Parathyroid adenoma (tissue), 2 donors: ENCODE results near the gene ZNF557.

ENCODE experiments used
- H2AFZ ChIP-seq: fragments of 300-600 bp; sonication (generic); one replicate; pipeline ENCODE4 v1.7.0; 2017; ENCODE audit warnings: antibody characterized with exemption, mild to moderate bottlenecking
- H3K27ac ChIP-seq: fragments of 300-600 bp; sonication (generic); one replicate; pipeline ENCODE4 v1.7.0; 2017
- H3K27me3 ChIP-seq: fragments of 300-600 bp; sonication (generic); one replicate; pipeline ENCODE4 v1.7.0; 2017; ENCODE audit warnings: low read length; ENCODE audit not compliant: control insufficient read depth, insufficient read depth
- H3K36me3 ChIP-seq: fragments of 300-600 bp; sonication (generic); one replicate; pipeline ENCODE4 v1.7.0; 2017; ENCODE audit warnings: low read length; ENCODE audit not compliant: control insufficient read depth, insufficient read depth
- H3K4me1 ChIP-seq: fragments of 300-600 bp; sonication (generic); one replicate; pipeline ENCODE4 v1.7.0; 2017; ENCODE audit warnings: control low read depth
- H3K4me2 ChIP-seq: fragments of 300-600 bp; sonication (generic); one replicate; pipeline ENCODE4 v1.7.0; 2017; ENCODE audit warnings: low read length
- H3K4me3 ChIP-seq: fragments of 300-600 bp; sonication (generic); one replicate; pipeline ENCODE4 v1.7.0; 2017; ENCODE audit warnings: low read depth, low read length
- H3K79me2 ChIP-seq: fragments of 300-600 bp; sonication (generic); one replicate; pipeline ENCODE4 v1.7.0; 2017; ENCODE audit warnings: control low read depth
- H3K9ac ChIP-seq: fragments of 300-600 bp; sonication (generic); one replicate; pipeline ENCODE4 v1.7.0; 2017; ENCODE audit warnings: mild to moderate bottlenecking
- H3K9me3 ChIP-seq: fragments of 300-600 bp; sonication (generic); one replicate; pipeline ENCODE4 v1.7.0; 2017; ENCODE audit warnings: low read length; ENCODE audit not compliant: control insufficient read depth
- CTCF ChIP-seq: fragments of 300-600 bp; sonication (generic); IDR thresholded peaks from one replicate; pipeline ENCODE4 v1.7.0; 2017; ENCODE audit warnings: antibody characterized with exemption, mild to moderate bottlenecking
- donor health status: primary hyperparathyroidism.

The ZNF557 gene

GRCh38 chr19:7120499-7120898 is 51.0 kb downstream of the ZNF557 start:
- Histone ChIP-seq H3K36me3 (no peaks in the 10 kb centered on the region), H3K9me3 (no peaks in the 10 kb centered on the region)

DNA sequence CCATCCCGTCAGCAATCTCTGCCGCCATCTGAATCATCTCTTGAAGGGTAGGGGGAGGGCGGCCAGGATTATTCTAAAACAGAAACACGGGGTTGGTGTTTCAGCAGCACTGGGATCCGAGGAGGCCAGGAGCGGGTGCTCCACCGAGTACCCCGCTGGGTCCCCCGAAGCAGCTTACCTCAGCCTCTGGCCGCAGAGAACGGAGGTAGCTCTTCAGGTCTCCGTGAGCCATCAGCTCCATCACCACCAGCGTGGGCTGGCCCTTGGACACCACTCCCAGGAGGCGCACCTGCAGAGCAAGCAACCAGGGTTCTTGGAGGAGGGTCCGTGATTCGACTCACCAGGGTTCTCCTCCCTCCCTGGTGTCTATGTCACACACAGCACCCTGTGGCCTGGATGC is 53.2 kb downstream of the ZNF557 start:
- Histone ChIP-seq H3K36me3 (no peaks in the 10 kb centered on the region), H3K9ac (no peak overlapping the region), H3K9me3 (no peaks in the 10 kb centered on the region), H3K4me1 (no peaks in the 10 kb centered on the region), H3K79me2 (no peaks in the 10 kb centered on the region), H3K27ac (no peak overlapping the region), H3K4me3 (no peak overlapping the region), H3K27me3 (no peaks in the 10 kb centered on the region), H2AFZ (no peak overlapping the region), H3K4me2 (no peak overlapping the region)
- no peak for TF ChIP-seq CTCF

More at GRCh38 chr19:7120499-7120898, 51.0 kb downstream of the ZNF557 start:
- Histone ChIP-seq H3K4me3 (no peak overlapping the region), H3K9ac (no peak overlapping the region), H3K27ac (no peak overlapping the region), H3K4me2 (no peak overlapping the region), H3K4me1 (no peaks in the 10 kb centered on the region), H2AFZ (no peak overlapping the region), H3K79me2 (no peaks in the 10 kb centered on the region), H3K27me3 (no peaks in the 10 kb centered on the region)
- TF ChIP-seq CTCF = no peak

- no peaks in the 10 kb centered on the region for H3K9me3 ChIP-seq
- H3K27me3 ChIP-seq = no peaks in the 10 kb centered on the region
- H3K4me3 ChIP-seq = no peak overlapping the region
- no peaks in the 10 kb centered on the region for H3K36me3 ChIP-seq
- H2AFZ ChIP-seq = no peak overlapping the region
- no peaks in the 10 kb centered on the region for H3K4me1 ChIP-seq
- TF ChIP-seq CTCF = no peak
- no peak overlapping the region for H3K4me2 ChIP-seq
- H3K27ac ChIP-seq = no peak overlapping the region
- H3K79me2 ChIP-seq = no peaks in the 10 kb centered on the region
- H3K9ac ChIP-seq = no peak overlapping the region
Measured at GRCh38 chr19:7124782-7125181, 55.3 kb downstream of the ZNF557 start.

DNA sequence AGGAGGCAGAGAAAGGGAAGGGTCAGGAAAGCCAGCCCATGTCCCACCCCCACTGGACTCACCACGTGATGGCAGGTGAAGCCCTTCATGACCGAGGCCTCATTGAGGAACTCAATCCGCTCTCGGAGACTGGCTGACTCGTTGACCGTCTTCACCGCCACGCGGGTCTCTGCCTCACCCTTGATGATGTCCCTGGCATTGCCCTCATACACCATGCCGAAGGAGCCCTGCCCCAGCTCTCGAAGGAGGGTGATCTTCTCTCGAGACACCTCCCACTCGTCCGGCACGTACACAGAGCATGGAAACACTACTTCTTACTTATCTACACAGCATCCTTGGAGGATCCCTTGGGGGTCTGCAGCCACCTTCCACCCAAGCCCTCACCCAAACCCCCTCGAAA is 55.7 kb downstream of the ZNF557 start:
- Histone ChIP-seq H3K27ac (no peak overlapping the region), H3K4me3 (no peak overlapping the region), H3K4me2 (no peak overlapping the region), H3K9me3 (no peaks in the 10 kb centered on the region), H3K9ac (no peak overlapping the region), H3K36me3 (no peaks in the 10 kb centered on the region), H2AFZ (no peak overlapping the region), H3K79me2 (no peaks in the 10 kb centered on the region), H3K27me3 (no peaks in the 10 kb centered on the region), H3K4me1 (no peaks in the 10 kb centered on the region)
- no peak for TF ChIP-seq CTCF

- no peak overlapping the region for H3K4me3 ChIP-seq
- H3K27me3 ChIP-seq = no peaks in the 10 kb centered on the region
- H3K27ac ChIP-seq = no peak overlapping the region
- no peak for TF ChIP-seq CTCF
- H2AFZ ChIP-seq = no peak overlapping the region
- H3K4me1 ChIP-seq = no peaks in the 10 kb centered on the region
- H3K4me2 ChIP-seq = no peak overlapping the region
- H3K9me3 ChIP-seq = no peaks in the 10 kb centered on the region
- H3K36me3 ChIP-seq = no peaks in the 10 kb centered on the region
- no peaks in the 10 kb centered on the region for H3K79me2 ChIP-seq
- H3K9ac ChIP-seq = no peak overlapping the region
Measured at GRCh38 chr19:7126132-7126531, 56.6 kb downstream of the ZNF557 start.
